ELR (cell line): ENCODE measurements around the gene ESRRB.

Experiments
- DNase-seq: peaks from one replicate; pipeline ENCODE4 v3.0.0-alpha.2; 2015; ENCODE audit warnings: low read depth

The ESRRB gene

DNA sequence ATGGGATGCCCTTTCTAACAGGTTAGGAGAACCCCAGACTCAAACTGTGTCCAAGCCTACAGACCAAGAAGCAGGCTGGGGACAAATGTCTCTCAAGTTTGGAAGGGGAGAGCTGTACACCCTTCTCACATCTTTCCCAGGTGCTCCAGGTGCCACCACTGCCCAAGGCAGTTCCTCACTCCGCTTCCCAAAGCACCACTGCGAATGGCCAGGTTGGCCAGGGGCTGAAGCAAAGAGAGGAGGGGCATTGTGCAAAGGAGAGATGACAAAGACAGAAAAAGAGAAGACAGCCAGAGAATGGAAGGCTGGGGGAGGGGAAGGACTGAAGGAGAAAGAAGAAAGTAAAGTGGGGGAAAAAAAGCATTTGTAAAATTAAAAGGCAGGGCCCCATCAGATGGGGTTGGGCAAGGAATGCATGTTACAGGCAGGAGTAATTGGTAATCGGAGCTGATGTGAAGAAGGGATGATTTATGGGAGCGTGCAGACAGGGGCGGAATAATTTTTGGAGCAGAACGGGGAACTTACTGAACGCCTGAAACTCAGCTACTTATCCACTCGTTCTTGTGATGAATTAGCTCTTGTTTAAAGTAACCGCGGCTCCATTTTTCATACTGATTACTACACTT is 165.8 kb downstream of the ESRRB start:
- no peak for DNase-seq

- DNase-seq: peak; percentile 40
These were observed 170.7 kb downstream of the ESRRB start for GRCh38 chr14:76546426-76547221.

GRCh38 chr14:76547831-76548230 is 171.9 kb downstream of the ESRRB start:
- no peak for DNase-seq

DNA sequence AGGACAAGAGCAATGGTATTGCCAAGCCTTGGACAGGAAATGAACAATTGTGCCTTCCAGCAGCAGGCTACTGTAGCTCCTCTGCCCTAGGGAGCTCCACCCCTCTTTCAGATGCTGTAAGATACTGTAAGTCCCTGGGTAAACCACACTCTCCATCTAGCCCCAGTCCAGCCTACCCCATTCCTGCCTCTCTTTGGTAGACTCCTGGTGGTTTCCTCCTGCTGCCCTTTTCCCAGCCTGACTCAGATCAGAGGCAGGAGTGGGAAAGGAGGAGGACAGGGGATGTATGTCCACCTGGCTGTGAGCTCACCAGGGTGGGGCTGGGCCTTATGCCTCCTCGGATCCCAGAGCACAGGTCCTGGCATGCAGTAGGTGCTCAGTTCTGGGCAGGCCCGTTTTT is 174.6 kb downstream of the ESRRB start:
- peak; percentile 32 for DNase-seq

GRCh38 chr14:76551116-76551515 is 175.2 kb downstream of the ESRRB start:
- no peak for DNase-seq
